ENCODE data around the gene MAP2K5. TPM values are rescaled to one million over a fixed set of nuclear protein-coding genes. Genes with fewer than 3 reads are reported as not detected.
A peak's percentile ranks its signal among the peaks of the same experiment; 100 is the strongest.

MAP2K5 gene
- total and polyA plus RNA-seq, 9 of the 15 experiments (the other 6 are each of a cell fraction or from before 2014, with no cell fraction given): 0.41 to 16.5 (median 7.5) TPM

DNA sequence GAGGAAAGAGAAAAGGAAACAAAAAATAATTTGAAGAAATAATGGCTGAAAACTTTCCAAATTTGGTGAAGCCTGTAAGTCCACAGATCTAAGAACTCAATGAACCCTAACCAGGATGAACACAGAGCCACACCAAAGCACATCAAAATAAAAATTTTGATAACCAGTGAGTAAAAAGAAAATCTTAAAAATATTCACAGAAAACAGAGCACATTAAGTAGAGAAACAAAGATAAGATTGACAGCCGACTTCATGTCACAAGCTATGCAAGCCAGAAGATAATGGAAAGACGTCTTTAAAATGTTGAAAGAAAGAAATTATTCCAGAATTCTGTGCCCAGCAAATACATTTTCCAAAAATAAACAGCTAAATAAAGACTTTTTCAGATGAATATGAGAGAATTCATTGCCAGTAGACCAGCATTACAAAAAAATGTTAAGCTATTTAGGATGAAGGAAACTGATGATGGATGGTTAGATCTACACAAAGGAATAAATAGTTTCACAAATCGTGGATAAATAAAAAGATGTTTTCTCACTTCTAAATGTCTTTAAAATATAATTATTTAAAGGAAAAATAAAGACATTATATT lies 142.6 kb downstream of the MAP2K5 start (continued):
- TF ChIP-seq MTA3 (IDR thresholded peaks at IDR 0.05; ENCODE audit: borderline replicate concordance): peak; percentile 22; the same call in 1 of the 2 replicates

DNA sequence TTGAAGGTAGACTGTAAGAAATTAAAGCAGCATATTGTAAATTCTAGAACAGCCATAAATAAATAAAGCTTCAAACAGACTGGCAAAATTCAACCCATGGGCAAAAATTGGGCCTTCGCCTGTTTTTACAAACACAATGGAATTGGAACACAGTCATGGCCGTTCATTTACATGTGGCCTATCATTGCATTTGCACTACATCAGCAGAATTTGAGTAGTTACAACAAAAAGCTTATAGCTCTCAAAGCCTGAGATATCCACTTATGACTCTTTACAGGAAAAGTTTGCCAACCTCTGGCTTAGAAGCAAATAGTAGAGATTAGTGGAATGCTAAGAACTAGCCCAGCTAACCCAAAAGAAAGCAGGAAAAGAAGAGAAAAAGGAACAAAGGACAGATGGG lies 143.2 kb downstream of the MAP2K5 start:
- Histone ChIP-seq H3K9ac (ENCODE audit: insufficient read depth in 1 of 2, low read depth in 2 of 2, low read length in 2 of 2) (no peak overlapping the region), H3K9me1 (ENCODE audit: control insufficient read depth, insufficient read depth, low read length) (no peaks in the 10 kb centered on the region), H3K9me3 (replicated peaks; ENCODE audit: control insufficient read depth, insufficient read depth, low read depth, low read length) (peaks cover 10% of the 10 kb centered on the region), H4K20me1 (replicated peaks; ENCODE audit: control insufficient read depth, insufficient read depth, low read length) (no peaks in the 10 kb centered on the region), H3K27ac (ENCODE audit: extremely low read depth, low read depth, low read length) (no peak overlapping the region), H3K4me2 (ENCODE audit: insufficient read depth, low read length) (no peak overlapping the region), H3K27me3 (ENCODE audit: control insufficient read depth in 2 of 2, insufficient read depth in 2 of 2, low read length in 2 of 2) (no peaks in the 10 kb centered on the region), H3K4me1 (replicated peaks in 1 of 2; ENCODE audit: control insufficient read depth in 2 of 2, insufficient read depth in 2 of 2, low read length in 2 of 2) (peaks cover 0 to under 1% of the 10 kb centered on the region in 2 experiments; a peak in 2 of 5 replicates), H3K36me3 (ENCODE audit: control insufficient read depth, insufficient read depth, low read length) (no peaks in the 10 kb centered on the region), H3K79me2 (ENCODE audit: control insufficient read depth, insufficient read depth, low read length) (no peaks in the 10 kb centered on the region), H3K4me3 (no peak overlapping the region), H2AFZ (ENCODE audit: low read depth, low read length) (no peak overlapping the region)
- ATAC-seq (no peak), DNase-seq (ENCODE audit: extremely low read depth in 1 of 4, low spot score in 3 of 4) (no peak), FAIRE-seq (no peak)
- in situ Hi-C loops (cut with MboI) (no loop called here), intact Hi-C loops (cut with micrococcal nuclease) (no loop called here)
- BruUV-seq (replicated peaks): no TSS peak
- WGBS (ENCODE audit: insufficient coverage, low coverage, missing lambda C conversion rate): 63% methylated on average over 2 of the region's 2 CpGs
- ChIA-PET POLR2A (interaction anchor here (0.7 to 1.7 kb wide), 3 partner anchors 11 to 35 kb away, joined by 3 to 4 read pairs (median 3); no protein-coding TSS in a partner anchor), CTCF (ENCODE audit: low intra/inter-chr PET ratio) (no interaction called here)
- TF ChIP-seq NR3C1 (CRISPR knock-in tag; IDR thresholded peaks at IDR 0.05) (no peak), ZNF316 (IDR thresholded peaks at IDR 0.05) (peak; percentile 47; the same call in 1 of the 2 replicates), STAT5A (IDR thresholded peaks at IDR 0.05; ENCODE audit: borderline replicate concordance, low read length) (no peak), YY1 (IDR thresholded peaks at IDR 0.05; ENCODE audit: borderline replicate concordance in 1 of 3, control insufficient read depth in 1 of 3, extremely low read depth in 1 of 3, insufficient read depth in 3 of 3, insufficient read length in 1 of 3, insufficient replicate concordance in 2 of 3, low read depth in 1 of 3, low read length in 2 of 3) (no peak), STAT5B (CRISPR knock-in tag; IDR thresholded peaks at IDR 0.05) (no peak), MAFK (IDR thresholded peaks at IDR 0.05; ENCODE audit: low read length) (peak; percentile 15; the same call in 1 of the 2 replicates), MCM5 (IDR thresholded peaks at IDR 0.05; ENCODE audit: low read depth) (no peak), MAFF (IDR thresholded peaks at IDR 0.05; ENCODE audit: low read length) (peak; percentile 36; the same call in 1 of the 2 replicates), DIDO1 (tag; IDR thresholded peaks at IDR 0.05; ENCODE audit: low read depth) (no peak), ZSCAN29 (IDR thresholded peaks at IDR 0.05) (no peak), ZNF507 (tag; conservative IDR thresholded peaks at IDR 0.05) (no peak), CBX8 (IDR thresholded peaks at IDR 0.05; ENCODE audit: borderline replicate concordance, extremely low read depth, low read depth, low read length, poor library complexity, severe bottlenecking) (no peak), HOXB6 (CRISPR knock-in tag; IDR thresholded peaks at IDR 0.05; ENCODE audit: borderline replicate concordance) (no peak), SMARCA4 (IDR thresholded peaks at IDR 0.05) (no peak)
- TF ChIP-seq, protein P1, sequence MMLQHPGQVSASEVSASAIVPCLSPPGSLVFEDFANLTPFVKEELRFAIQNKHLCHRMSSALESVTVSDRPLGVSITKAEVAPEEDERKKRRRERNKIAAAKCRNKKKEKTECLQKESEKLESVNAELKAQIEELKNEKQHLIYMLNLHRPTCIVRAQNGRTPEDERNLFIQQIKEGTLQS (IDR thresholded peaks at IDR 0.05): no peak
- TF ChIP-seq, protein P1 (CRISPR knock-in tag; conservative IDR thresholded peaks at IDR 0.05): no peak
- TF ChIP-seq, protein P2, sequence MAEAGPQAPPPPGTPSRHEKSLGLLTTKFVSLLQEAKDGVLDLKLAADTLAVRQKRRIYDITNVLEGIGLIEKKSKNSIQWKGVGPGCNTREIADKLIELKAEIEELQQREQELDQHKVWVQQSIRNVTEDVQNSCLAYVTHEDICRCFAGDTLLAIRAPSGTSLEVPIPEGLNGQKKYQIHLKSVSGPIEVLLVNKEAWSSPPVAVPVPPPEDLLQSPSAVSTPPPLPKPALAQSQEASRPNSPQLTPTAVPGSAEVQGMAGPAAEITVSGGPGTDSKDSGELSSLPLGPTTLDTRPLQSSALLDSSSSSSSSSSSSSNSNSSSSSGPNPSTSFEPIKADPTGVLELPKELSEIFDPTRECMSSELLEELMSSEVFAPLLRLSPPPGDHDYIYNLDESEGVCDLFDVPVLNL (CRISPR knock-in tag; IDR thresholded peaks at IDR 0.05; ENCODE audit: low read depth): no peak
- TF ChIP-seq, protein P3, sequence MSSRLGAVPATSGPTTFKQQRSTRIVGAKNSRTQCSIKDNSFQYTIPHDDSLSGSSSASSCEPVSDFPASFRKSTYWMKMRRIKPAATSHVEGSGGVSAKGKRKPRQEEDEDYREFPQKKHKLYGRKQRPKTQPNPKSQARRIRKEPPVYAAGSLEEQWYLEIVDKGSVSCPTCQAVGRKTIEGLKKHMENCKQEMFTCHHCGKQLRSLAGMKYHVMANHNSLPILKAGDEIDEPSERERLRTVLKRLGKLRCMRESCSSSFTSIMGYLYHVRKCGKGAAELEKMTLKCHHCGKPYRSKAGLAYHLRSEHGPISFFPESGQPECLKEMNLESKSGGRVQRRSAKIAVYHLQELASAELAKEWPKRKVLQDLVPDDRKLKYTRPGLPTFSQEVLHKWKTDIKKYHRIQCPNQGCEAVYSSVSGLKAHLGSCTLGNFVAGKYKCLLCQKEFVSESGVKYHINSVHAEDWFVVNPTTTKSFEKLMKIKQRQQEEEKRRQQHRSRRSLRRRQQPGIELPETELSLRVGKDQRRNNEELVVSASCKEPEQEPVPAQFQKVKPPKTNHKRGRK (tag; IDR thresholded peaks at IDR 0.05): 0 out of 2 replicates have a peak, but pooled peaks have one; percentile 31
